Stimulated activated CD8-positive, alpha-beta memory T cell treated with anti-CD3 and anti-CD28 coated beads, Interleukin-7, amount 100 ng/mL, for 4 hours (primary cell): Measurements from ENCODE around the gene S100A11.

Experiments used
- DNase-seq, 2 donors: peaks; one replicate each; pipeline ENCODE4 v3.0.0-alpha.2; 2020; ENCODE audit warnings: low read depth in 2 of 2

S100A11 gene

GRCh38 chr1:152039461-152039860 is 2.7 kb upstream of the S100A11 start:
- no peak for DNase-seq

GRCh38 chr1:152038871-152039270 is 2.1 kb upstream of the S100A11 start:
- no peak for DNase-seq

DNA sequence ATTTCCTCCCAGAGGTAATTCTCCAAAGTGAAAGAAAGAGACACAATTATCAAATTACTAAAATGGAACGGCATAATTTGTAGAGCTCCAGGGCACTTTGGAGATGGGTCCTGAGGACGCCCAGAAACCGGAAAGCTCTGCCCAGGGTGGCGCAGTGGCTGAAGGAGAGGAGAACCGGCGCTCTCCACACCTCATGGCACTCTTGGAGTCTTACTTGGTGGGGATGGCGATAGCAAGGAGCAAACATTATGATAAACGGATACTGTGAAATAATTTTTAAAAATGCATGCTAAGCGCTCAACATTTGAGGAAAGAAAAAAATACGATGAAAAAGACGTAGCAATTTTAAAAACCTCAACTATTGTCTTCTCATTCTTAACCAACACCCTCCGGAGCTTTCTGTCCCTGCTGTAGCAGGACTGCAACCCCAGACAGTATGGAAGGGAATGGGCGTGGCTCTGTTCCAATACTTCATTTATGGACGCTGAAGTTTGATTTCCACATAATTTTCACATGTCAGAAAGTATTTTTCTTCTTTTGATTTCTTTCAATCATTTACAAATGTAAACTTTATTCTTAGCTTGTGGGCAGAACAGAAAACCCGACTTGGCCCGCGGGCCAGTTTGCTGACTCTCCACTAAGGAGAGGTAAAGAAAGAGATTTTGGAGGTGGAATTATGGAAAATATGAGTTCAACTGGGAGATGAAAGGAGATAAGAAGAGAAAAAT is 1.1 kb downstream of the S100A11 start:
- no peak for DNase-seq

GRCh38 chr1:152034654-152035538 is 1.9 kb downstream of the S100A11 start:
- peak; percentile 28 to 41 for DNase-seq

GRCh38 chr1:152034324-152034653 is 2.5 kb downstream of the S100A11 start:
- no peak for DNase-seq

- no peak for DNase-seq
Measured at GRCh38 chr1:152029929-152030211, 6.9 kb downstream of the S100A11 start.

DNA sequence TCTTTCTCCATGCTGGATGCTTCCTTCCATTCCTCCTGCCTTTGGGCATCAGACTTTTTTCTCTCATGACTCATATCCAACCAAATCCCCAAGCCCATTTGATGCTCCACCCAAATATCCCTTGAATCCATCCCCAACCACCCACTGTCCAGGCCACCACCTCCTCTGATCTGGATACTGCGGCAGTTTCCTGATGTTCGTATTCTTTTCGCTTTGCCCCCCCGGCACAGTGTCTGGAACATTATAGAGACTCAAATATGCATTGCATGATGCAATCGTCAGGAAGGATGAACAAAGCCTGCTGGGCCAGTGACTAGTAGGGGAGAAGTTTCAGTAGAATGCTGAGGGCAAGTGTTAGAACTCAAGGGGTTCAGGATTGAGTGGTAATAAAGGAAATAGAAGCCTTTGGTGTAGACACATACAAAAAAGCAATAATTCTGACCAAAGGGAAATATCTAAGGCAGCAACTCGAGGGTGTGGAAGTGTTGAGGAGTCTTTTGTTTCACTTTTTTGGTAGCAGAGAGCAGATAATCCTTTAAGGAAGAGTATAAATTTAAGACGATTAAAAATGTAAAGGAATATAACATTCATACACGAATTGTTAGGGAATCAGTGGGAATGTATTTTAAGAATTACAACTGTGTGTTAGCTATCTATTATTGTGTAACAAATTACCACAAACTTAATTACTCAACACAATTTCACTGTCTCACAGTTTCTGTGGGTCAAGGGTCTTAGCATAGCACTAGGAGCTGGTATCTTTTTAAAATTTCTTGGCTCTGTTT is 7.5 kb downstream of the S100A11 start:
- DNase-seq: no peak

- no peak for DNase-seq
Measured at GRCh38 chr1:152026895-152027294, 9.9 kb downstream of the S100A11 start.

DNA sequence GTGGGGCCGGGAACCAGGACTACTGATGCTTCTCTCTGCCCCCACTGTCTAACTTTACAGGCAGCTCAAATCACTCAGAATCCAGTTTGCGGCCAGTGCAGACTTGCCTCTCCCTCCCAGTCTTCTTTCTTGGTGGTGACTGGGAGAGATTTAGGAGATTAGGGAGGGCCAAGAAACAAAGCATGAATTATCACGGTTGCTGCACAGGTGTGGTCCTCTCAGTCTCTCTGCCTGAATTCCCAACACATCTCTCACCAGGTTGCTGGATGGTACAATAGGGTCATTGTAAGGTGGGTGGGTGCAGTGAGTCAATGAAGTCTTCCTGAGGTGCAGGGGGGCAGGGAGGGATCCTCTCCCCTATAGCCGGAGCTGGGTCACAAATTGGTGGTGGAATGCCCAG is 12.6 kb downstream of the S100A11 start:
- DNase-seq: no peak

GRCh38 chr1:152023221-152023620 is 13.6 kb downstream of the S100A11 start:
- DNase-seq: no peak

DNA sequence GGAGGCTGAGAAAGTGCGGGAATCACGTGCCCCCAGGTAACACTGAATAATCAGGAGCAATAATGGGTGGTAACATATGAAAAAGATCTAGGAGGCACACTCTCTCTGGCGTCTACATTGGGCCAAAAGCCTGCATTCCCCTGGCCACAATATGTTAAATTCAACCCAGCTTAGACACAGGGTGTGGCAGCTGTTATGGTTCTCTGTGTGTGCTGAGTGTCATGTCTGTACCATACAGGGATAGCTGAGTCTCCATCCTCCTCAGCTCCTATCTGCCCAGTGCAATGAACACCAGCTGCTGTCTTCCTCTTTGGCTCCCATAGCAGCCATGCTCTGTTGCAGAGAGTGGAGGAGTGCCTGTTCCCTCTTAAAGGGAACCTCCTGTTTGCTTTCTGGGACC is 14.3 kb downstream of the S100A11 start:
- no peak for DNase-seq

- no peak for DNase-seq
Measured at GRCh38 chr1:152021569-152021968, 15.2 kb downstream of the S100A11 start.

DNA sequence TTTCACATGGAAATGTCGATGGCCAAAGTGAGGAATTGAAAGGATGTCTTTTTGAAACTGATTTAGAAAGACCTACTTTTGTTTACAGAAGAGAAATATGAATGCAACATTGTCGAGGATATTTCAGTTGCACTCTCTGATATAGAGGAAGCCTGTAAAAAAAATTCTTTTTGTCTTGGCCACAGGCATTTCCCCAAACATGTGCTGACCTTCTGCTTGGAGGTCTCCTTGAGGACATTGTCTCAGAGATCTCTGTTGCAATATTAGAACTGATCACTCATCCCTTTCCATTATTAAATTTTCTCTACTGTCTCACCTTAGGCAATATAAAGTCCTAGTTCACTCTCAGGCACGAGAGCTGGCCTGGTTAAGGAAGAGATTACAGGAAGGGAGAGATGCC is 16.0 kb downstream of the S100A11 start:
- DNase-seq: no peak

DNA sequence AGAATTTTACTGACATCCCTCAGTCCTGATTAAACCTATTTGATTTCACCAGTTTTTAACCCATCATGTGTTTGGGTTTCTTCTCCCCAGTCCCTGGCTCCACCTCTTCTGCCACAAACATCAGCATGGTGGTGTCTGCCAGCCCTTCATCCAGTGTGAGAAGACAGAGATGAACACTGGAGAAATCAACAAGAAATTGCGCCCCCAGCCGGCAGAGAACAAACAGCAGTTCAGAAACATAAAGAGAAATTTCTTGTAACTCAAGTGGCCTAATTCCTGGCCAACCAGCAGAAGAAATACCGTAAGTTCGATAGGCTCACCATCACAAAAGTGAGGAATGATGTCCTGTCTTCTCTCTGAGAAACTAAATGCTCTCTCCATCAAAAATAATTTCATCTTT is 18.3 kb downstream of the S100A11 start:
- DNase-seq: no peak

DNA sequence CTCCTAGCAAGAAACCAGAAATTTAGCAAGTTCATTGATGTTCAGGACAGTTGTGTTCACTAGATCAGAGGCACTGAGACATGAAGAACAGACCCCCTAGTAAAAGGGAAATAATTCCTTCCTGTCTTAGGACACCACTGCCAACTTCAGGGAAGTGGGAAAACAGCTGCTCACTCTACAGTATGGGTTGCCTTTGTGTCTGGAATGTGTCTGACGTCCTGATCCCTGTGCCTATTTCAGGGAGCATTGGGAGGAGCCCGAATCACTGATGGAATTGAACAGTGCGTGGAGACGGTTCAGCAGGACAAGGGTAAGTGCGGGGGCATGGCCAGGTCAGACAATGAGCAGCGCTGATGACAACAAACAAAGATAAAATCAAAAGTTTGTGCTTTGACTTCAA is 21.0 kb downstream of the S100A11 start:
- no peak for DNase-seq

DNA sequence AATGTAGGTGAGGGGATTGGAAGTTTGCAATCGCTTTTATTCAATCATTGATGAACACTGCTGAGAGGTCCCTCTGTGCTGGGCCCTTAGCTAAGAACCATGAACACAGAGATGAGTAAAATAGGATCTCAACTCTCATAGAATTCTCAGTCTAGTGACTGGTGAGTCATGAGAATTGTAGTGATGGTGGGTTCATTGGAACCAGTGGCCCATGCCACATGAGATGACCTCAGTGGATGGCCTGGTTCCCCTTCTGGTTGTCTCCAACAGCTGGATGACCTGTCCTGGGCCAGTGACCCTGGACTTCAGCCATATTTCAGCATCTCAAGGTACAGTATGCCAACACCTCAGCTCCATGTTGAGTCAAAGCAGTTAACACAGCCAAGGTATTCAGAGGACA is 21.9 kb downstream of the S100A11 start:
- DNase-seq: no peak

- no peak for DNase-seq
Measured at GRCh38 chr1:152013664-152014237, 23.1 kb downstream of the S100A11 start.

GRCh38 chr1:152009691-152010090 is 27.1 kb downstream of the S100A11 start:
- DNase-seq: no peak

DNA sequence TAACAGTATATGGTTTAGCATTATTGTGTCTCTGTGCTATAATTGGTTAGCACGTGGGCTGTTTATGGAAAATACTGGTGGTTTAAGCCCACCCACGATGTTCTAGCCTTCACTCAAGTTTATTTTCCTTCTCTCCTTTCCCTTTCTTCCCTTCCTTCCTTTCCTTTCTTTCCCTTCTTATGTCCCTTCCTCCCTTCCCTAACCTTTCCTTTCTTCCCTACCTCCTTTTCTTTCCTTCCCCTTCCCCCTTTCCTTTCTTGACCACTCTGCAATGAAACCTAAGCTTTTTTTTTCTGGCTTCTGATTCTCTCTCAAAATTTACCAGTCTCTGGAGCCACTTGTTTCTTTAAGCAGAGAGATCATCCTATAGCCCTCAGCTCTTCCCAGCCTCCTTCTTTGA is 29.8 kb downstream of the S100A11 start:
- DNase-seq: no peak

DNA sequence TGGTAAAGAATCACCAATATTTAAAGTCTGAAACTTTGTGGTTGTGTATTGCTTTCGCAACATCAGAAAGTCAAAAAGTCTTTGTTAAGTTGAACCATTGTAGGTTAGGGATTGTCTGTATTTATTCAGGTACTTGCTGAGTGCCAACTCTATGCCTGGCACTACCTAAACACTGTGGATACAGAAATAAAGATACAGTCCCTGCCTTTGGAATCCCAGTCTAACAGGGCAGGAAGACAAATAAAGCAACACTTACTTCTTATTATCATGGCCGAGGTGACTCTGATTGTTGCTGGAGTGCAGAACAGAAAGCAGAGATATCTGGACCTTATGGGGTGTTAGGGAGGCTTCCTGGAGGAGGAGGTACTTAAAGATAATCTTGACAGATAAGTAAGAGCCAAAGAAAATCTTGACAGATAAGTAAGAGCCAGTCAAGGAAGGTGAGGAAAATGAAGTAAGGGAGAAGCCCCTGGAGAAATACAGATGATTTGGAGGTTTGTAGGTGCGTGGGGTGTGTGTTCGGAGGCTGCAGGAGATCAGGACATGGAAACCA is 31.4 kb downstream of the S100A11 start:
- no peak for DNase-seq

- DNase-seq: no peak
Measured at GRCh38 chr1:152003846-152004442, 32.9 kb downstream of the S100A11 start.

- DNase-seq: no peak
Measured at GRCh38 chr1:152002960-152003359, 33.8 kb downstream of the S100A11 start.
